Loucy (cell line): ENCODE data around the gene TMCC2.

ENCODE experiments used
- H2AFZ ChIP-seq: fragments of 200-600 bp; sonication (generic); 2 replicates; pipeline ENCODE4 v1.6.0; 2016; ENCODE audit warnings: antibody characterized with exemption, mild to moderate bottlenecking, low read length, moderate library complexity
- H3F3A ChIP-seq: fragments of 200-600 bp; 2 replicates; pipeline ENCODE4 v1.6.0; 2016; ENCODE audit warnings: antibody characterized with exemption, low read depth, mild to moderate bottlenecking
- H3K27me3 ChIP-seq: fragments of 200-600 bp; sonication (generic); 2 replicates; pipeline ENCODE4 v1.6.1; 2014; ENCODE audit warnings: low read length, mild to moderate bottlenecking; ENCODE audit not compliant: insufficient read depth, poor library complexity, severe bottlenecking
- H3K36me3 ChIP-seq: fragments of 200-600 bp; sonication (generic); 2 replicates; pipeline ENCODE4 v1.6.1; 2016; ENCODE audit warnings: low read length; ENCODE audit not compliant: insufficient read depth
- H3K4me1 ChIP-seq: fragments of 200-600 bp; sonication (generic); 2 replicates; pipeline ENCODE4 v1.5.1; 2014; ENCODE audit warnings: low read length, mild to moderate bottlenecking; ENCODE audit not compliant: insufficient read depth, poor library complexity, severe bottlenecking
- H3K4me2 ChIP-seq: fragments of 200-600 bp; sonication (generic); 2 replicates; pipeline ENCODE4 v1.6.0; 2014; ENCODE audit warnings: antibody characterized with exemption, low read length, low read depth, mild to moderate bottlenecking; ENCODE audit not compliant: poor library complexity, severe bottlenecking
- H3K4me3 ChIP-seq: fragments of 200-600 bp; sonication (generic); 2 replicates; pipeline ENCODE4 v1.5.1; 2014; ENCODE audit warnings: low read length, mild to moderate bottlenecking, mixed read lengths; ENCODE audit not compliant: poor library complexity, severe bottlenecking
- H3K79me2 ChIP-seq: fragments of 200-600 bp; sonication (generic); 2 replicates; pipeline ENCODE4 v1.6.1; 2014; ENCODE audit warnings: low read length; ENCODE audit not compliant: insufficient read depth
- H3K9ac ChIP-seq: fragments of 200-600 bp; sonication (generic); 2 replicates; pipeline ENCODE4 v1.6.0; 2014; ENCODE audit warnings: mild to moderate bottlenecking, low read depth, low read length, moderate library complexity; ENCODE audit not compliant: poor library complexity, severe bottlenecking
- H3K9me2 ChIP-seq: fragments of 200-600 bp; sonication (generic); replicated peaks from 2 replicates; pipeline ENCODE4 v1.6.1; 2016; ENCODE audit warnings: low read depth, low read length, mixed read lengths
- H3K9me3 ChIP-seq: fragments of 200-600 bp; sonication (generic); 2 replicates; pipeline ENCODE4 v1.6.1; 2014; ENCODE audit warnings: mild to moderate bottlenecking, antibody characterized with exemption, low read length, low read depth; ENCODE audit not compliant: insufficient read depth
- H4K20me1 ChIP-seq: fragments of 200-600 bp; sonication (generic); 2 replicates; pipeline ENCODE4 v1.6.0; 2014; ENCODE audit warnings: antibody characterized with exemption, low read length, mild to moderate bottlenecking; ENCODE audit not compliant: insufficient read depth, poor library complexity, severe bottlenecking
- CTCF ChIP-seq: fragments of 200-600 bp; sonication (generic); conservative IDR thresholded peaks from 2 replicates; pipeline ENCODE4 v1.5.1; 2014; ENCODE audit warnings: mild to moderate bottlenecking, antibody characterized with exemption, low read length
- EZH2phosphoT487 ChIP-seq: fragments of 200-600 bp; IDR thresholded peaks from 2 replicates; pipeline ENCODE4 v1.6.1; 2018; ENCODE audit warnings: antibody characterized with exemption, mild to moderate bottlenecking, moderate library complexity, borderline replicate concordance

TMCC2 gene

GRCh38 chr1:205317311-205317917 is 89.7 kb downstream of the TMCC2 start:
- no peaks in the 10 kb centered on the region for H3K27me3 ChIP-seq
- no peaks in the 10 kb centered on the region for H3K9me2 ChIP-seq
- no peaks in the 10 kb centered on the region for H3K36me3 ChIP-seq
- peaks cover 23% of the 10 kb centered on the region for H3K4me1 ChIP-seq
- no peak overlapping the region for H2AFZ ChIP-seq
- H3K4me2 ChIP-seq: no peak overlapping the region
- H3K9me3 ChIP-seq: no peaks in the 10 kb centered on the region
- no peaks in the 10 kb centered on the region for H3K79me2 ChIP-seq
- H3K4me3 ChIP-seq: no peak overlapping the region
- no peaks in the 10 kb centered on the region for H3F3A ChIP-seq
- H4K20me1 ChIP-seq: no peaks in the 10 kb centered on the region
- no peak overlapping the region for H3K9ac ChIP-seq
- TF ChIP-seq EZH2phosphoT487: no peak
- no peak for TF ChIP-seq CTCF

- H3K36me3 ChIP-seq: no peaks in the 10 kb centered on the region
- peaks cover 19% of the 10 kb centered on the region for H3K4me1 ChIP-seq
- H2AFZ ChIP-seq: no peak overlapping the region
- TF ChIP-seq EZH2phosphoT487 (no peak), CTCF (no peak)
- H3K9me3 ChIP-seq: no peaks in the 10 kb centered on the region
- H3F3A ChIP-seq: no peaks in the 10 kb centered on the region
- no peak overlapping the region for H3K9ac ChIP-seq
- H3K79me2 ChIP-seq: no peaks in the 10 kb centered on the region
- no peak overlapping the region for H3K4me2 ChIP-seq
- H3K4me3 ChIP-seq: no peak overlapping the region
- H4K20me1 ChIP-seq: no peaks in the 10 kb centered on the region
- H3K9me2 ChIP-seq: no peaks in the 10 kb centered on the region
- no peaks in the 10 kb centered on the region for H3K27me3 ChIP-seq
Observed at GRCh38 chr1:205318231-205318991, 90.7 kb downstream of the TMCC2 start.

- H4K20me1 ChIP-seq: no peaks in the 10 kb centered on the region
- peaks cover 9% of the 10 kb centered on the region for H3K4me1 ChIP-seq
- no peaks in the 10 kb centered on the region for H3K9me2 ChIP-seq
- H2AFZ ChIP-seq: no peak overlapping the region
- H3F3A ChIP-seq: no peaks in the 10 kb centered on the region
- H3K4me2 ChIP-seq: peak overlapping the region; percentile 22
- no peaks in the 10 kb centered on the region for H3K27me3 ChIP-seq
- H3K79me2 ChIP-seq: no peaks in the 10 kb centered on the region
- H3K4me3 ChIP-seq: no peak overlapping the region
- no peaks in the 10 kb centered on the region for H3K36me3 ChIP-seq
- no peak overlapping the region for H3K9ac ChIP-seq
- no peak for TF ChIP-seq EZH2phosphoT487
- no peak for TF ChIP-seq CTCF
- H3K9me3 ChIP-seq: no peaks in the 10 kb centered on the region
Observed at GRCh38 chr1:205319081-205320018, 91.6 kb downstream of the TMCC2 start.
